NCI-H2227 (cell line): ENCODE results near the gene ASTN2.
"Not testable (repeated sequence)": the region's sequence is repeated elsewhere in the genome, so short reads cannot be mapped to it uniquely, and the experiment has no call there.

Experiments
- DNase-seq: peaks from one replicate; lab custom pipeline; 2025; ENCODE audit not compliant: unreplicated experiment; lab: John Stamatoyannopoulos, UW

The ASTN2 gene

DNA sequence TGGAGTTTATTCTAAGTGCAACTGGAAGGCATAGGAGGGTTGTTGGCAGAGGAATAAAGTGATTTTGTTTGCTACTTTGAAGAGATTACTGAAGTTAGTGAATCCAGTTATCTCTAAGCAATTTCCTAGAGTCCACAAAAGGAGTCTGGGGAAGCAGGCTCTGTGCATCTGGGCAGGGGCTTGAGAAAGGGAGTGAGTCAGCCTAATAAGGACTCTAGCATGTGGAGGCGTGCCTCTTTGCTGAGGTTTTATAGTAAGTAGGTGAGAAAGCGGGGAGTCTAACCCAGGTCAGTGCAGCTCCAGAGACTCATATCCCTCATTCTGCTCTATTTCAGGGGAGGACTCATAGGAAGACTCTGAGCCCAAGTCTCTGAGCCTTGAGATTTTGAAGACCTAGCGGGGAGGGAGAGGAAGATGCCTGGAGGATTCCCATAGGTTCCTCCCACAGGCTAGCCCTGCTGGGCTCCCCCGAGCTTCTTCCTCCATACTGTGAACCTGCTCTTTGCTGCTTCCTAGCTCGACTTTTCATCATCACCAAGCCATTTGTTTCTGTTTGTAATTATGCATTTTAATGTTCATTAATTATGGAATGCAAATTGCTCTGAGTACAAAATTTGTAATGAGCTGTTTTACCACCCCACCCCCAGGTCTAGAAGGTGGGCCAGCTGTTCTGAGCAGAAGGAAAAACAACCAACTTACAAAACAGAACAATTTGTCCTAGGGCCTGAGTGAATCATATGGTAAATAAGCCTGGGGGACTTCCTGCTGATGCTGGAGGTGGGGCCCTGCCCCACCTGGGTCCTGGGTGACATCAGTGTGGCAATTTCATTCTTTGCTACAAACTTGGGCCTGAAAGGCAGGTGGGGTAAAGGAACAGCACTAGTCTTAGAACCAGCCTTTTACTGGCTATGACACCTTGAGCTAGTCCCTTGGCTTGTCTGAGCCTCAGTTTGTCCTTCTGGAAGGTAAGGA lies 577.6 kb downstream of the ASTN2 start:
- no peak for DNase-seq

- not testable (repeated sequence) for DNase-seq
Observed at GRCh38 chr9:116830321-116830720, 584.5 kb downstream of the ASTN2 start.

DNA sequence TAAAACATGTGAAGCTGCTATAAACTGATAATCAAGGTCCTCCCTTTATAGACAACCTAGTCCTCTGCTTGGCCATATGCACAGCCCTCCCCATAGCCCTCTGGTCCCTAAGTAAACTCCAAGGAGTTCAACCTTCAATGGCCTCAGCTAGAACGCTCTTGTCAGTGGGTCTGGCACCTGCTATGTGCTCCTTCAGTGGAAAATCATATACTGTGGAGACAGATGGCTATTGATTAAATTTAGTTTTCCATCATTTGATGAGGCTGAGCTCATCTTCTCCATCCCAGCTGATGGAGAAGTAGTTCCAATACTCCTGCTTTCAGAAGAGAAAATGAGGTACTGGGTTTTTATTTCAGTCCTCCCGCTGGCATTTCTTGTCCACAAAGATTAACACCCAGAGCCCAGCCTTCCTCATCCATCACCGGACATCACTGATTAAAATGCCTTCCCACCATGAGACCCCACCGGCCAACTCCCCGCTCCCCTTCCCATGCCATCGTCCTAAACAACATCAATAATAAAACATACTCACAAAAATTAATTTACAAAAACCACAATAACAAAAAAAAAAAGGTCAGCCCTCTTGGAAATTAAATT lies 593.1 kb downstream of the ASTN2 start:
- no peak for DNase-seq

DNA sequence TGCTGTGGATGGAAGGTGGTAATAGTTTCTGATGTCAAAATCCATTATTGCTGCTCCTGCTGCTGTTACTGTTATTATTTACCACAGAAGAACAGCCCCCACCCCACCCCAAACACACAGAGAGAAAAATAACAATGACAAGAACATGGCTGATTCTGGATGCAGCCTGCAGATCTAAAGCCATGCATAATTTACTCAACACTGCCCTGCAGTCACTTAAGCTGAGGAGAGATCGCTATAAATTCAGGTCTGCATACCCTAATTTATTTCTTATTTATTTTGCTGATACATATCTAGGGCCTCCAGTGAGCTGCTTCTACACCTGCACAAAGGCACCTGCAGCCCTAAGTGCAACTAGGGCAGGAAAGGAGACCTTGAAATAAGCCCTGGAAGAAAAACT lies 595.7 kb downstream of the ASTN2 start:
- DNase-seq, result no peak

GRCh38 chr9:116817762-116818161 lies 597.1 kb downstream of the ASTN2 start:
- no peak for DNase-seq

GRCh38 chr9:116816484-116816883 lies 598.4 kb downstream of the ASTN2 start:
- DNase-seq, result no peak

DNA sequence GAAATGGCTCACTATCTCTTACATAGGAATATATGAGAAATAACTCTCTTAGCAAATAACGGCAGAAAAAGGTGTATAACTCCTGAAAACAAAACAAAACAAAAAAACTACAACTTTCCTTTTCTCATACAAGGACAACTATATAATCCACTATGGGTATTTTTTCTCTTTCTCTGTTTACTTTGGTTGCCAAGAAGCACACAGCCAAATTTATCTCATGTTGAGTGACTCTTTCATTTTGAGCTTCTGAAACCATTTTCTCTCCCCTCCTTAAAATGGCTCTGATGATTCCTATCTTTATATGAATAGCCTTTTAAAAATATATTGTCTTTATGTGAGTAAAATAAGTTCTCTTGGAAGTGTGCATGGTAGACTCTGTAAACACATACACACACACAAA lies 599.0 kb downstream of the ASTN2 start:
- no peak for DNase-seq

- no peak for DNase-seq
Observed at GRCh38 chr9:116813031-116813300, 601.9 kb downstream of the ASTN2 start.

DNA sequence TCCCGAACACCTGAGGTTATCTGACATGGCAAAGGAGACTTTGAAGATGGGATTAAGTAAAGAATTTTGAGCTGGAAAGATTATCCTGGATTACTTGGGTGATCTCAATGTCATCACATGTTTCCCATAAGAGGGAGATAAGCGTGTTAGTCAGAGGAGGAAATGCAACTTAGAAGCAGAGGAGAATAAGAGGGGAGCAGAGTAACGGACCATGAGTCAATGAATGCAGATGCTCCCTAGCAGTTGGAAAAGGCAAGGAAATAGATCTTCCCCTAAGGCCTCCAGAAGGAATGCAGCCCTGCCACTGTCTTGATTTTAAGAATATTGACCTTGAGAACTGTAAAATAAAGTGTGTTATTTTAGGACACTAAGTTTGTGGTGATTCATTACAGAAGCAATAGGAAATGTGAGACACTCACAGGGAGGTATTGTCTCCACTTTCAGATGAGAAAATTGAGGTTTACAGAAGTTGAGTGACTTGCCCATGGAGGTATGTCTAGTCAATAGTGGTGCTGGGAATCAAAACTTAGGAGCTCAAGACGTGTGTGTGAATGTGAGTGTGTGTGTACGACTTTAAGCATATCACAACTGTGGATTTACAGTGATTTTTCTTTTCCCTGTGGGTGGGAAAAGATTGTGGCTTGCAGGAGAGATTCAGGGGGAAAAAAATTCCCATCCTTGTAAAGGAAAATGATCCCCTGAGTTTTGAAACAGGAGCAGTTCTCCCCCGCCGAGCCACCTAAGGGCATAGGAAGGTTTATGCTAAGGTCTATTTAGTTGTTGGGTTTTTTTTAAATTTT lies 602.4 kb downstream of the ASTN2 start:
- DNase-seq, result no peak

- no peak for DNase-seq
Observed at GRCh38 chr9:116809656-116810055, 605.2 kb downstream of the ASTN2 start.

DNA sequence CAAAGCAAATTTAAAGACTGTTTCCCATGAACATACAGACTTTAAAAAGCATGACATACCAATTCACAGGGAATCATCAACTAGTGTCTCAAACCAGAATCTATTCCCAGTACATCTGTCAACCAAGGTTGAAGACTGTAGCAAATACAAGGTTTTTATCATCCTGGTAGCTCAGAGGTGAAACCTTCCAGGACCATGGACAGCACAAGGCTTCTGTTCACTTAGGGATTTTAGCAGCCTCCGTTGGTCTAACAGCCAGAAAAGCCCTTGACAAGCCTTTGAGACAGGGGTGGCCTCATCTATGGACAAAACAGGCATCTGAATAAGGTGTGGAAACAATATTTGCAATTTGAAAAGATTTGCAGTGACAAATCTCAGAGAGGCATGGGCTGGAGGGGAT lies 608.8 kb downstream of the ASTN2 start:
- DNase-seq, result no peak

GRCh38 chr9:116800885-116801284 lies 614.0 kb downstream of the ASTN2 start:
- DNase-seq, result no peak

DNA sequence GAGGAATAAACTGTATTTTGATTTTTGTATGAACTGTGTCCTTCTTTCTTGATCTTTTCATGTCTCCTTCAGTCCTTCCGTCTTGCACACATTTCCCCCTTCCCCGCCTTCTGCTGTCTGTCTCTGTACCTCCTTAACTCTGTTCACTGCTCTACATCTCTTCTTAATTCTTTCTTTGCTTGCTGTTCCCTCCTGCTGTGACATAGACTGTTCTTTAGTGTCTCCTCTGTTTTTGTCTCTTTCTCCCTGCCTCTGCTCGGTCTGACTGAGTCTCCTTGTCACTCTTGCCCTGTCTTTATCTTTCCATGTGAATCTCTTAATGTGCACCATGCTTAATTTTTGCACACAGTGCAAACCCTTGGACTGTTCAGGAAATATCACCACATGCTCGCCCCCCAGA lies 614.8 kb downstream of the ASTN2 start:
- no peak for DNase-seq

DNA sequence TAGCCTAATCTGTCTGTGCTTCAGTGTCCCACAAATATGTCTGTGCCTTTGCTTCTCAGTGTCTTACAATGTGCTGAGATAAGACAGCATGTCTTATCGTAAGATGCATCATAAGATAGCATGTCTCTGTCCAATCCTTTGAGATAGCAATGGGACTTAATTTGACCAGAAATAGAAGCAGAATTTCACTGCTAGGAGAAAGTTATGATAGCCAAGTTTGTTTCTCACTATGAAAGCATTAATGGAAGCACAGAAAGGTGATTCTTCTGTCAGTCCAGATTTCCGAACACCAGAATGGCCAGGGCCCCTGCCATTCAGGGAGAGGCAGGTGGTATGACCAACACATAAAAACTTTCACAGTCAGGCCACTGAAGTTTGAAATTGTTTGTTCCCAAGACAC lies 616.3 kb downstream of the ASTN2 start:
- no peak for DNase-seq

DNA sequence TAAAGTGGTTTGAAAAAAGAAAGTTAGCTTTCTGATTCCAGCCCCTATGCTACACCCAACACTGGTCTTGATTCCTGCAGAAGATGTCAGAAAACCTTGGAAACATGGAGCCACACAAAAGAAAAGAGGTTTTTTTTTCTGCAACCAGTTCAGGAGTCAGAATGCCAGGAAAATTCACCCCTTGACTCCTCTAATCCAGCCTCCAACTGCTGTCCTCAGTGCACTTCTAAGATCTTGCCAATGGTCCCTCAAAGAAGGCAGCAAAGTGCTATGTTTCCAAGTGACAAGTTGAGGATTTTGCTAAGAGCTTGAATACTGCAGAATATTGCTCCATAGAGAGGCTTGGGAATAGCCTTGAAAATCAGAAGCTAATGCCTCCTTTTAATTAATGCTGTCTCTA lies 617.6 kb downstream of the ASTN2 start:
- DNase-seq, result no peak

DNA sequence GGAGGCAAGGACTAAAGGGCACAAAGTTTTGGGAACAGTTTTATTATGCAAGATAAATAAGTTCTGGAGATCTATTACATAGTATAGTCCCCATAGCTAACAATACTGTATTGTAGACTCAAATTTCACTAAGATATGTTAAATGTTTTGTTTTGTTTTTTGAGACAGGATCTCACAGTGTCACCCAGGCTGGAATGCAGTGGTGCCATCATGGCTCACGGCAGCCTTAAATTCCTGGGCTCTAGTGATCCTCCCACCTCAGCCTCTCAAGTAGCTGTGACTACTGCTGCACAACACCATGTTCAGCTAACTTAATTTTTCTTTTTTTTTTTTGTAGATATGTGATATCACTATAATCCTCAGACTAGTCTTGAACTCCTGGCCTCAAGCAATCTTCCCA lies 618.2 kb downstream of the ASTN2 start:
- DNase-seq, result no peak

DNA sequence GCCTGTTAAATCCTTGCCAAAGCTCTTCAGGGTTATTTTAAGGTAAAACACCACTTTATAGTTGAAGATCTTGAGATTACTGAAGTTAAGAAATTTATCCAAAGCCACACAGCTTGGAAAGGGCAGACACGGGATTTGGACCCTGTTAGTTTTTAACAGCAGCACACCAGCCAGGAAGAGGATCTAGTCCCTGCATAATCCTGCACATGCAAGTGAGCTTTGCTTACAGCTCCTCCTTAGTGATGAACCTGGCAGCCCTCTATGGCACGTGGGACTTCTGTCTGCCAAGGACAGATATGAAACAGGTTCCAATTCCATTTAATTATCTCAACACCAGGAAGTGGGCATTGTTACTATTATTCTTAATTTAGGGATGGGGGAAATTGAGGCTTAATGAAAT lies 619.0 kb downstream of the ASTN2 start:
- no peak for DNase-seq

DNA sequence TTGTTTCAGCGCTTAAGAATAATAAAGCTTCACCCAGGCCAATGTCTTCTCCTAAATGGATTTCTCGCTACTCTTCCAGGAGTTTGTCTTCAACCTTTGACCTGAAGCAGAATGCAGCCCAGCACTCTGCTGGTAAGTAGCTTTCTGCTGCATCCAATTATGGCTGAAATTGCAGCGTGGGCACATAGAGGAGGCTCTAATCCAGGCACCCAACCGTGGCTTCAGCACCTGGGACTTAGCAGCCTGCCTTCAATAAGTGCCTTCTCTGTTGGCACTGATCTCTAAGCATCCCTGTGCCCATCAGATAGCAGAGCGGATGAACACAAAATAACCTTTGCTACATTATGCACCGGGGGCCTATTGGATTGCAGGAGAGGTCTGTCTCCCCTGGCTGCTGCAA lies 622.6 kb downstream of the ASTN2 start:
- DNase-seq, result peak; percentile 73

- DNase-seq, result no peak
Observed at GRCh38 chr9:116791326-116791725, 623.5 kb downstream of the ASTN2 start.

- peak; percentile 4 for DNase-seq
Observed at GRCh38 chr9:116789081-116789480, 625.8 kb downstream of the ASTN2 start.

DNA sequence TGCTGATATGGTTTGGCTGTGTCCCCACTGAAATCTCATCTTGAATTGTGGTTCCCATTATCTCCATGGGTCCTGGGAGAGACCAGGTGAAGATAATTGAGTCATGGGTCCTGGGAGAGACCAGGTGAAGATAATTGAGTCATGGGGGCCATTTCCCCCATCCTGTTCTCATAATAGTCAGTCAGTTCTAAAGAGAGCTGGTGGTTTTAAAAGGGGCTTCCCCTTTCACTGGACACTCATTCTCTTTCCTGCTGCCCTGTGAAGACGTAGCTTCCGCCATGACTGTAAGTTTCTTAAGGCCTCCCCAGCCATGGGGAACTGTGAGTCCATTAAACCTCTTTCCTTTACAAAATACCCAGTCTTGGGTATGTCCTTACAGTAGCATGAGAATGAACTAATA lies 628.1 kb downstream of the ASTN2 start:
- no peak for DNase-seq

- no peak for DNase-seq
Observed at GRCh38 chr9:116777116-116777515, 637.7 kb downstream of the ASTN2 start.
